ENCODE results near the gene ADARB2.

The ADARB2 gene

GRCh38 chr10:1575481-1576244 is 161.7 kb downstream of the ADARB2 start (continued):
- no peak for TF ChIP-seq ZNF629 (tag by site-specific recombination; IDR thresholded peaks at IDR 0.05)
- TF ChIP-seq ZNF623 (tag by site-specific recombination; IDR thresholded peaks at IDR 0.05), result no peak
- TF ChIP-seq ZNF791 (tag by site-specific recombination; IDR thresholded peaks at IDR 0.05), result no peak
- TF ChIP-seq ZFHX2 (tag by site-specific recombination; conservative IDR thresholded peaks at IDR 0.05), result no peak
- no peak for TF ChIP-seq ZSCAN4 (tag by site-specific recombination; IDR thresholded peaks at IDR 0.05)
- TF ChIP-seq ZNF398 (tag by site-specific recombination; IDR thresholded peaks at IDR 0.05), result no peak
- no peak for TF ChIP-seq PBX3 (CRISPR knock-in tag; IDR thresholded peaks at IDR 0.05)
- TF ChIP-seq ZNF654 (tag by site-specific recombination; IDR thresholded peaks at IDR 0.05; ENCODE audit: low read depth), result no peak
- TF ChIP-seq ZIC2 (tag by site-specific recombination; IDR thresholded peaks at IDR 0.05), result no peak

- no peaks in the 10 kb centered on the region for H3K36me3 ChIP-seq (ENCODE audit: control insufficient read depth in 2 of 2, insufficient read depth in 1 of 2, low read length in 2 of 2)
- H3K9me3 ChIP-seq (ENCODE audit: control insufficient read depth, insufficient read depth, low read depth, low read length), result no peaks in the 10 kb centered on the region
- ChIA-PET CTCF (interaction anchor here (0.5 kb wide), 1 partner anchor 190 kb away, joined by 3 read pairs; no protein-coding TSS in a partner anchor), POLR2A (no interaction called here)
- H3K27ac ChIP-seq (ENCODE audit: extremely low read depth, low read depth, low read length), result no peak overlapping the region
- TF ChIP-seq HOXA7 (CRISPR knock-in tag; IDR thresholded peaks at IDR 0.05; ENCODE audit: borderline replicate concordance), result no peak
- no peak overlapping the region for H3K4me3 ChIP-seq (ENCODE audit: low read depth, low read length)
- no peaks in the 10 kb centered on the region for H3K4me1 ChIP-seq (ENCODE audit: control insufficient read depth, insufficient read depth, low read length)
These were observed 162.6 kb downstream of the ADARB2 start for GRCh38 chr10:1574719-1575118.

- Histone ChIP-seq H3K36me3 (ENCODE audit: control insufficient read depth in 2 of 2, insufficient read depth in 1 of 2, low read length in 2 of 2) (no peaks in the 10 kb centered on the region), H3K4me1 (ENCODE audit: control insufficient read depth, insufficient read depth, low read length) (no peaks in the 10 kb centered on the region), H3K27ac (ENCODE audit: extremely low read depth, low read depth, low read length) (no peak overlapping the region), H3K4me3 (ENCODE audit: low read depth, low read length) (no peak overlapping the region), H3K9me3 (ENCODE audit: control insufficient read depth, insufficient read depth, low read depth, low read length) (no peaks in the 10 kb centered on the region)
- TF ChIP-seq KLF16 (tag by site-specific recombination; IDR thresholded peaks at IDR 0.05) (no peak), ZNF366 (tag by site-specific recombination; conservative IDR thresholded peaks at IDR 0.05) (no peak), ZNF776 (tag by site-specific recombination; IDR thresholded peaks at IDR 0.05; ENCODE audit: borderline replicate concordance) (no peak)
- ChIA-PET POLR2A (no interaction called here), CTCF (no interaction called here)
These were observed 163.3 kb downstream of the ADARB2 start for GRCh38 chr10:1573981-1574380.

- CTCF ChIA-PET, result no interaction called here
These were observed 163.9 kb downstream of the ADARB2 start for GRCh38 chr10:1573334-1573969.

More at GRCh38 chr10:1573334-1573969, 163.9 kb downstream of the ADARB2 start:
- Histone ChIP-seq H3K4me1 (ENCODE audit: control insufficient read depth, insufficient read depth, low read length) (no peaks in the 10 kb centered on the region), H3K9me3 (ENCODE audit: control insufficient read depth, insufficient read depth, low read depth, low read length) (no peaks in the 10 kb centered on the region), H3K36me3 (ENCODE audit: control insufficient read depth in 2 of 2, insufficient read depth in 1 of 2, low read length in 2 of 2) (no peaks in the 10 kb centered on the region), H3K4me3 (ENCODE audit: low read depth, low read length) (no peak overlapping the region), H3K27ac (ENCODE audit: extremely low read depth, low read depth, low read length) (no peak overlapping the region)
- TF ChIP-seq SCRT1 (tag by site-specific recombination; IDR thresholded peaks at IDR 0.05; ENCODE audit: borderline replicate concordance) (no peak), OSR2 (tag by site-specific recombination; IDR thresholded peaks at IDR 0.05) (no peak), MEIS1 (CRISPR knock-in tag; IDR thresholded peaks at IDR 0.05; ENCODE audit: borderline replicate concordance) (no peak)
- POLR2A ChIA-PET, result no interaction called here
